Astrocyte of the spinal cord (primary cell): Measurements from ENCODE around the gene ROPN1L.
"Not testable (repeated sequence)": the region's sequence is repeated elsewhere in the genome, so short reads cannot be mapped to it uniquely, and the experiment has no call there.

Experiments
- DNase-seq: peaks from one replicate; pipeline ENCODE4 v3.0.0; 2011; ENCODE audit warnings: low read depth, low spot score
- H3K4me3 ChIP-seq: 2 replicates; pipeline ENCODE4 v1.5.1; 2011; ENCODE audit warnings: low read depth, mild to moderate bottlenecking, low read length, moderate library complexity
- in situ Hi-C: cut with HindIII; loops from 2 replicates; pipeline ENCODE4 v1.10.0; 2017; ENCODE audit warnings: low sequenced_read_pairs
- TF ChIP-seq, protein P1 (sequence below): IDR thresholded peaks from 2 replicates; pipeline ENCODE4 v1.5.1; 2012; ENCODE audit warnings: low read depth, mild to moderate bottlenecking, low read length, inconsistent platforms

Gene ROPN1L

DNA sequence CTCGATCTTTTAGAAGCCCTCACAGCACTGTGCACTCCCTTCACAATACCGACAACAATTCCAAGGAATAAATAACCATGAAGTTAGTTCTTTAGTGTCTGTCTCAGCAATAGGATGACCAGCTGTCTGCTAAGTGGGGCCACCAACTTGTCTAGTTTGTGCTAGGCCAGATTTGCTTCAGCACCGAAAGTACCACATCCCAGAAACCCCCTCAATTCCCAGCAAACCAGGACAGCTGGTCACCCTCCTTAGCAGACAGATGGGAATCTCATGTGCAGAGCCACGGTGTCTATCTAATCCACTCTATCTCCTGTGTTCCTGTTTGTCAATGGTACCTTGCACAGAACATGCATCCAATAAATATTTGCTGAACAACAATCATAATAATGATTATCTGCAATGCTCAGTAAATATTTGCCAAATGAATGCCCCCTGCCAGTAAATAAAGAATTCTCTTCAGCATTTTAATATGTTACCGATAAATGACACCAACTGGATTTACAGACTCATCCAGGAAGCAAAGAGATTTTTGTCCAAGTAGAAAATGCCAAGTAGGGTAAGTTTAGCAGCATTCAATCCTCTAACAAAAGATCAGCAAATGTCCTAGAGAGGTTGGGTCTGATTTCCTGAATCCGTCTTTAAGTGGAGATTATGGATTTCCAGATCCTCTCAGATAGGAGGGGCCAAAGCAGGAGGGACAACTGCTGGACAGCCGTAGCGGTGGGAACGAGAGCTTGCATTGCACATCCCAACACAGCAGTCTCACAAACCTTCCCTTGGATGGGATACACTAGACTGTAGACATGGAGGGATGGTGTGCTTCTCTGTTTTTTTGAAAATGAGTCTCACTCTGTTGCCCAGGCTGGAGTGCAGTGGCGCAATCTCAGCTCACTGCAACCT lies 70.3 kb downstream of the ROPN1L start:
- H3K4me3 ChIP-seq = no peak overlapping the region
- TF ChIP-seq, protein P1, sequence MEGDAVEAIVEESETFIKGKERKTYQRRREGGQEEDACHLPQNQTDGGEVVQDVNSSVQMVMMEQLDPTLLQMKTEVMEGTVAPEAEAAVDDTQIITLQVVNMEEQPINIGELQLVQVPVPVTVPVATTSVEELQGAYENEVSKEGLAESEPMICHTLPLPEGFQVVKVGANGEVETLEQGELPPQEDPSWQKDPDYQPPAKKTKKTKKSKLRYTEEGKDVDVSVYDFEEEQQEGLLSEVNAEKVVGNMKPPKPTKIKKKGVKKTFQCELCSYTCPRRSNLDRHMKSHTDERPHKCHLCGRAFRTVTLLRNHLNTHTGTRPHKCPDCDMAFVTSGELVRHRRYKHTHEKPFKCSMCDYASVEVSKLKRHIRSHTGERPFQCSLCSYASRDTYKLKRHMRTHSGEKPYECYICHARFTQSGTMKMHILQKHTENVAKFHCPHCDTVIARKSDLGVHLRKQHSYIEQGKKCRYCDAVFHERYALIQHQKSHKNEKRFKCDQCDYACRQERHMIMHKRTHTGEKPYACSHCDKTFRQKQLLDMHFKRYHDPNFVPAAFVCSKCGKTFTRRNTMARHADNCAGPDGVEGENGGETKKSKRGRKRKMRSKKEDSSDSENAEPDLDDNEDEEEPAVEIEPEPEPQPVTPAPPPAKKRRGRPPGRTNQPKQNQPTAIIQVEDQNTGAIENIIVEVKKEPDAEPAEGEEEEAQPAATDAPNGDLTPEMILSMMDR = no peak
- DNase-seq = no peak
- in situ Hi-C loops = no loop called here

DNA sequence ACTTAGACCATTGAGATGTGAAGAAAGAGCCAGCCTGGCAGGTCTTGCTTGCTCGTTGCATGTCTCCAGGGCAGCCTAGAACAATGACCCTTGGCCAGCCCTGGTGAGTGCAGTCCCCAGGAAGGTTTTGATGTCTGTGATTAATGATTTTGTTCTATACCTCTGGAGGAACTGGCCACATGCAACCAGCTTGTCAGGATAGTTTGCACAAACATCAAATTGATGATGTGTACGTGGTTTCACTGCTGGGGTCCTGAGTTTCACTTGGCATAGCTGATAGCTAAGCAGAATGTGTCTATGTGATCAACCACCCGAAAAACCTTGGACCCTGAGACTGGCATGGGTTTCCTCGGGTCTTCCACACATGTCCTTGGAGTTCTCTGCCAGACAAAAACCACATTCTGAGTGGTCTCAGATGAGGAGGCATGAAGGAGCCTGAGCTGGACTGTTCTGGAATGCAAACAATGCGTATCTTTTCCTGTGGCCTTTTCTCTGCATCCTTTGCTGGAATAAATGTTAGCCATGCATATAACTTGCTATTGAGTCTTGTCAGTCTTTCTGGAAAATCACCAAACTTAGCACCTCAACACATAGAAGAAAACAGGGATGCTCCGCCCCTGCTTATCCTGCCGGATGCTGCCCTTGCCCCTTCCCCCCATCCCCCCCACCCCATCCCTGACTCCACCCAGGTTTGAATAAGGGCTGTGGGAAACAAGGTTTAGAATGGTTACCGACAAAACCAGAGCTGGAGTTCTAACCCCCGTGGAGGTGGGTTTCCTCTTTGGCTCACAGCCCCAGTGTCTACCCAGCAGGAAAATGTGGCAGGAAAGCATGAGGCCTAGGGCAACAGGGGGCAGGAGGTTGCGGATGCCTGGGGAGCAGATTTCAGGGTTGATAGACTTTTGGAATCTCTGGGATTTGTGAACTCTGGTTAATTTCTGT lies 72.1 kb downstream of the ROPN1L start:
- in situ Hi-C loops = no loop called here
- DNase-seq = peak; percentile 87
- H3K4me3 ChIP-seq = no peak overlapping the region
- TF ChIP-seq, protein P1 = no peak

DNA sequence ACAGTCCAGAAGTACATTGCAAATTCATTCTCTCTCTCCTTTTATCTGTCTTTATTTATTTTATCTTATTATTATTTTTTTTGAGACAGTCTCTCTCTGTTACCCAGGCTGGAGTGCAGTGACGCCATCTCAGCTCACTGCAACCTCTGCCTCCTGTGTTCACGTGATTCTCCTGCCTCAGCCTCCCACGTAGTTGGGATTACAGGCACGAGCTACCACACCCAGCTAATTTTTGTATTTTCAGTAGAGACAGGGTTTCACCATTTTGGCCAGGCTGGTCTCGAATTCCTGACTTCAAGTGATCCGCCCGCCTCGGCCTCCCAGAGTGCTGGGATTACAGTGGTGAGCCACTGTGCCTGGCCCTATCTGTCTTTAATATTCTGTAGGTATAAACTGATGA lies 72.9 kb downstream of the ROPN1L start:
- in situ Hi-C loops = not testable (repeated sequence)

More for the DNA sequence above, 72.9 kb downstream of the ROPN1L start:
- H3K4me3 ChIP-seq, DNase-seq: not testable (repeated sequence)
